Diencephalon (tissue), 1 donor: Measurements from ENCODE around the gene MMD. TPM values are rescaled to one million over a fixed set of nuclear protein-coding genes. Genes with fewer than 3 reads are reported as not detected.

Experiments
- total RNA-seq: library from RNA; depleted of rRNA; stranded (reverse); fragments of >200 nt; gene quantifications from one replicate; pipeline ENCODE4 v1.2.3, GENCODE V29; 2014

The MMD gene, protein sequence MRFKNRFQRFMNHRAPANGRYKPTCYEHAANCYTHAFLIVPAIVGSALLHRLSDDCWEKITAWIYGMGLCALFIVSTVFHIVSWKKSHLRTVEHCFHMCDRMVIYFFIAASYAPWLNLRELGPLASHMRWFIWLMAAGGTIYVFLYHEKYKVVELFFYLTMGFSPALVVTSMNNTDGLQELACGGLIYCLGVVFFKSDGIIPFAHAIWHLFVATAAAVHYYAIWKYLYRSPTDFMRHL
- total RNA-seq = 199 TPM

DNA sequence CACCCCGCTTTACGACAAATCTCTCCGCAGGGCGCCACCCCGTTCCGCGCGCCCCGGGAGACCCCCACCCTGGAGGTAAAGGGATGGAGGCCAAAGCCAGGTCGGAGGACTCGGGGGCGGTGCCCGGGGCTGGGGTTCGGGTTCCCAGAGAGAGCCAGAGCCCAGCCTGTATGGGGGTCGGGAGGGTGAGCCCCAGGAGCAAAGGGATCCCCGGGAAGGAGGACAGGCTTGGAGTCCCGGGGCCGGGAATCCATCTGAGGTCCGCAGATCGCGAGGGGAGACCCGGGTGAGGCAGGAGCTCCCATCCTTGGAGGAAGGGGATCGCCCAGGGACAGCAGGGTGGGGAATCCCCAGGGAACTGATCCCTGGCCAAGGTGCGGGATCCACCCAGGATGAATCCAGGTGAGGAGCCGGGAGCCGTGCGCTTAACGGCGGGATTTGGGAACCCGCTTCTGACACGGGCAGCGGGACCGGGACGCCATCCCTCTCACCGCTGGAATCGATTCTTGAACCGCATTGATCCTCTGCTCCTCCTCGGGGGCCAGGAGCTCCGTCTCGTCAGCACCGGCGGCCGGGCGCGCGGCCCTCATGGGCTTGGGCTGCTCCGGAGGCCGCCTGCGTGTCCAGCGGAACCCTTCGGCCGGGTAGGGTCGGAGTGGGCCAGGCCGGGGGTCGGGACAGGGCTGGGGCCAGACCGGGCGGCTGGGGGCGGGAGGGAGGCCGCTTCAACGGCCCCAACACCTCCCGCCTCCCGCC lies at the start of gene MMD:
Gene MMD (minus strand): TSS at position 657 of the 756 bp plus-strand sequence. CDS start 140 bp downstream, at position 517.

Other genes starting within 250 kb of the MMD start
- 11.1 TPM for gene HLF, start 156.9 kb downstream of the MMD start, total RNA-seq
- not detected for gene SMIM36, start 89.6 kb upstream of the MMD start, total RNA-seq